ENCODE data around the gene PAFAH2.

The PAFAH2 gene

GRCh38 chr1:26016258-26016952 lies 18.5 kb upstream of the PAFAH2 start:
- Histone ChIP-seq H2AFZ (ENCODE audit: low read depth, low read length) (no peak overlapping the region), H3K36me3 (replicated peaks; ENCODE audit: low read depth, low read length) (no peaks in the 10 kb centered on the region), H3K9me3 (ENCODE audit: insufficient read depth, low read length) (no peaks in the 10 kb centered on the region), H3K27me3 (ENCODE audit: low read depth, low read length) (no peaks in the 10 kb centered on the region), H4K20me1 (ENCODE audit: insufficient read depth, low read length) (no peaks in the 10 kb centered on the region), H3K27ac (ENCODE audit: low read length) (no peak overlapping the region), H3K79me2 (ENCODE audit: low read length) (no peaks in the 10 kb centered on the region), H3K4me1 (ENCODE audit: low read length) (no peaks in the 10 kb centered on the region), H3K9ac (ENCODE audit: low read length) (no peak overlapping the region), H3K4me2 (ENCODE audit: low read length) (no peak overlapping the region), H3K4me3 (ENCODE audit: low read length) (no peak overlapping the region)
- no peak for TF ChIP-seq EZH2phosphoT487 (IDR thresholded peaks at IDR 0.05; ENCODE audit: low read depth)
- TF ChIP-seq CTCF (IDR thresholded peaks at IDR 0.05; ENCODE audit: low read depth, low read length): no peak

GRCh38 chr1:26015358-26015757 lies 17.5 kb upstream of the PAFAH2 start:
- Histone ChIP-seq H2AFZ (ENCODE audit: low read depth, low read length) (no peak overlapping the region), H3K79me2 (ENCODE audit: low read length) (no peaks in the 10 kb centered on the region), H3K4me3 (ENCODE audit: low read length) (no peak overlapping the region), H3K9me3 (ENCODE audit: insufficient read depth, low read length) (no peaks in the 10 kb centered on the region), H3K27ac (ENCODE audit: low read length) (no peak overlapping the region), H3K9ac (ENCODE audit: low read length) (no peak overlapping the region), H4K20me1 (ENCODE audit: insufficient read depth, low read length) (no peaks in the 10 kb centered on the region), H3K4me1 (ENCODE audit: low read length) (no peaks in the 10 kb centered on the region), H3K36me3 (replicated peaks; ENCODE audit: low read depth, low read length) (no peaks in the 10 kb centered on the region), H3K4me2 (ENCODE audit: low read length) (no peak overlapping the region), H3K27me3 (ENCODE audit: low read depth, low read length) (no peaks in the 10 kb centered on the region)
- TF ChIP-seq CTCF (IDR thresholded peaks at IDR 0.05; ENCODE audit: low read depth, low read length): no peak
- TF ChIP-seq EZH2phosphoT487 (IDR thresholded peaks at IDR 0.05; ENCODE audit: low read depth): no peak

GRCh38 chr1:26014179-26014578 lies 16.3 kb upstream of the PAFAH2 start:
- no peak for TF ChIP-seq CTCF (IDR thresholded peaks at IDR 0.05; ENCODE audit: low read depth, low read length)
- TF ChIP-seq EZH2phosphoT487 (IDR thresholded peaks at IDR 0.05; ENCODE audit: low read depth): no peak
- Histone ChIP-seq H3K79me2 (ENCODE audit: low read length) (no peaks in the 10 kb centered on the region), H3K27me3 (ENCODE audit: low read depth, low read length) (no peaks in the 10 kb centered on the region), H3K9me3 (ENCODE audit: insufficient read depth, low read length) (no peaks in the 10 kb centered on the region), H4K20me1 (ENCODE audit: insufficient read depth, low read length) (no peaks in the 10 kb centered on the region), H3K36me3 (replicated peaks; ENCODE audit: low read depth, low read length) (no peaks in the 10 kb centered on the region), H3K4me1 (ENCODE audit: low read length) (no peaks in the 10 kb centered on the region), H2AFZ (ENCODE audit: low read depth, low read length) (no peak overlapping the region), H3K4me2 (ENCODE audit: low read length) (no peak overlapping the region), H3K27ac (ENCODE audit: low read length) (no peak overlapping the region), H3K4me3 (ENCODE audit: low read length) (no peak overlapping the region), H3K9ac (ENCODE audit: low read length) (no peak overlapping the region)

- no peaks in the 10 kb centered on the region for H3K27me3 ChIP-seq (ENCODE audit: low read depth, low read length)
- H3K9ac ChIP-seq (ENCODE audit: low read length): no peak overlapping the region
- no peaks in the 10 kb centered on the region for H3K4me1 ChIP-seq (ENCODE audit: low read length)
- H3K27ac ChIP-seq (ENCODE audit: low read length): no peak overlapping the region
- H4K20me1 ChIP-seq (ENCODE audit: insufficient read depth, low read length): no peaks in the 10 kb centered on the region
- H3K4me2 ChIP-seq (ENCODE audit: low read length): no peak overlapping the region
- H2AFZ ChIP-seq (ENCODE audit: low read depth, low read length): no peak overlapping the region
- no peaks in the 10 kb centered on the region for H3K79me2 ChIP-seq (ENCODE audit: low read length)
- no peaks in the 10 kb centered on the region for H3K9me3 ChIP-seq (ENCODE audit: insufficient read depth, low read length)
- no peak overlapping the region for H3K4me3 ChIP-seq (ENCODE audit: low read length)
- TF ChIP-seq CTCF (IDR thresholded peaks at IDR 0.05; ENCODE audit: low read depth, low read length): no peak
- no peak for TF ChIP-seq EZH2phosphoT487 (IDR thresholded peaks at IDR 0.05; ENCODE audit: low read depth)
- no peaks in the 10 kb centered on the region for H3K36me3 ChIP-seq (replicated peaks; ENCODE audit: low read depth, low read length)
Observed at GRCh38 chr1:26012864-26013263, 15.0 kb upstream of the PAFAH2 start.
